ENCODE measurements around the gene PLCB1.

- TF ChIP-seq POLR2A (IDR thresholded peaks at IDR 0.05; ENCODE audit: low read length) (no peak), GATA1 (IDR thresholded peaks at IDR 0.05; ENCODE audit: low read depth, low read length) (no peak)
These were observed 666.4 kb downstream of the PLCB1 start for GRCh38 chr20:8798505-8798904.
